Heart right ventricle (tissue), 16 donors: ENCODE measurements around the gene ZNRF1. TPM values are rescaled to one million over a fixed set of nuclear protein-coding genes. Genes with fewer than 3 reads are reported as not detected.

Experiments used
- ATAC-seq, 8 donors: fragments of 200-7000 bp; cut with Tn5 transposase; one replicate each; pipeline ENCODE4 v1.9.1; 2020; ENCODE audit warnings: mild to moderate bottlenecking in 8 of 8, moderate library complexity in 8 of 8, moderate number of reproducible peaks in 1 of 8
- DNase-seq, 2 donors: peaks; one replicate each; pipeline ENCODE4 v3.0.0-alpha.2; 2020
- H3K27ac ChIP-seq, 10 donors: fragments of 200-600 bp; sonication (generic) in 2 of 10; one replicate each; pipeline versions ENCODE4 v1.5.0 to v1.8.0; 2020 to 2022; ENCODE audit warnings: mild to moderate bottlenecking in 3 of 10
- H3K27me3 ChIP-seq, 7 donors: fragments of 200-600 bp; one replicate each; pipeline ENCODE4 v1.8.0; 2021 to 2022; ENCODE audit warnings: mild to moderate bottlenecking in 2 of 7
- H3K36me3 ChIP-seq, 9 donors: fragments of 200-600 bp; sonication (generic) in 1 of 9; one replicate each; pipeline versions ENCODE4 v1.5.0 to v1.8.0; 2020 to 2022; ENCODE audit warnings: mild to moderate bottlenecking in 2 of 9
- H3K4me1 ChIP-seq, 9 donors: fragments of 200-600 bp; sonication (generic) in 1 of 9; one replicate each; pipeline versions ENCODE4 v1.5.0 to v1.8.0; 2020 to 2022; ENCODE audit warnings: mild to moderate bottlenecking in 4 of 9
- H3K4me3 ChIP-seq, 10 donors: fragments of 200-600 bp; sonication (generic) in 2 of 10; one replicate each; pipeline versions ENCODE4 v1.5.0 to v1.8.0; 2020 to 2022; ENCODE audit warnings: mild to moderate bottlenecking in 7 of 10, moderate library complexity in 2 of 10
- H3K9me3 ChIP-seq, 11 donors: fragments of 200-600 bp in 10 of 11; sonication (generic) in 2 of 11; one replicate each; pipeline versions ENCODE4 v1.5.0 to v1.8.0; 2013 to 2022; ENCODE audit warnings: mild to moderate bottlenecking in 2 of 11, control low read depth in 1 of 11, moderate library complexity in 1 of 11
- CTCF ChIP-seq, 9 donors: fragments of 200-600 bp; sonication (generic) in 2 of 9; IDR thresholded peaks; one replicate each; pipeline versions ENCODE4 v1.5.0 to v1.8.0; 2021 to 2022; ENCODE audit warnings: antibody characterized with exemption in 9 of 9, mild to moderate bottlenecking in 5 of 9, moderate library complexity in 1 of 9
- WGBS, 2 donors: extraction: QIAGEN DNeasy Blood & Tissue Kit; methylation state at CpG; one replicate each; pipeline ENCODE4 v1.1.7; 2013; ENCODE audit warnings: inconsistent platforms in 1 of 2; 5-methylcytosine and 5-hydroxymethylcytosine counted together
- intact Hi-C, 10 donors: fragments of 100-400 bp; cut with DNase I; formaldehyde crosslinking; loops; one replicate each; pipeline versions ENCODE4 v1.11.1 to v1.14.2; 2022
- polyA plus RNA-seq, 2 donors: library from polyadenylated mRNA; stranded (reverse); fragments of 200-250 nt; gene quantifications; one replicate each; pipeline ENCODE4 v1.2.3, GENCODE V29; 2013
- total RNA-seq, 10 donors: library from RNA; stranded (reverse); fragmentation: NEBNext Ultra II Directional in 3 of 10; extraction: Animal tissue kit (Norgen Biotek cat#: 25700) in 3 of 10; gene quantifications; one replicate each; pipeline versions ENCODE4 v1.2.1 to v1.2.4, GENCODE V29; 2021 to 2023
- donor health status: Arrhythmogenic right ventricular cardiomyopathy.
- donor health status: ischemic (EF 13 %, LVEDD 7.1; RV severe dilation, severe dysfunction).
- donor health status: healthy with polysubstance abuse.
- donor health status: DM: no; HTN: yes; CAD: no.
- donor health status: DM: no; HTN: no; CAD: no.
- donor health status: ischemic (EF 25% LVEDD 6.9; RV normal size, moderate dysfunction).
- donor health status: ischemic (EF 25% LVEDD 5.7; RV mildly dilated, moderate dysfunction).
- donor health status: healthy.
- donor health status: DM: yes; HTN: yes; CAD: no.
- donor health status: Ischemic cardiomyopathy.
- donor health status: ischemic (EF 35%, LVEDD 5.7; RV mildly dilated, moderate dysfunction).
- donor health status: nonischemic (EF 11% LVEDD 7.7; RV severe dilation, severe dysfunction).
- donor health status: DM: yes; HTN: yes; CAD: no.
- donor health status: PGD.
- donor health status: ischemic (EF 29% LVEDD 5.4; RV normal size, mild dysfunction).
- donor health status: nonischemic (EF 23%, LVEDD 6.1; RV moderate dilation, normal function).

ZNRF1 gene
- total and polyA plus RNA-seq, 12 donors = 13.1 to 30.8 (median 20.8) TPM

DNA sequence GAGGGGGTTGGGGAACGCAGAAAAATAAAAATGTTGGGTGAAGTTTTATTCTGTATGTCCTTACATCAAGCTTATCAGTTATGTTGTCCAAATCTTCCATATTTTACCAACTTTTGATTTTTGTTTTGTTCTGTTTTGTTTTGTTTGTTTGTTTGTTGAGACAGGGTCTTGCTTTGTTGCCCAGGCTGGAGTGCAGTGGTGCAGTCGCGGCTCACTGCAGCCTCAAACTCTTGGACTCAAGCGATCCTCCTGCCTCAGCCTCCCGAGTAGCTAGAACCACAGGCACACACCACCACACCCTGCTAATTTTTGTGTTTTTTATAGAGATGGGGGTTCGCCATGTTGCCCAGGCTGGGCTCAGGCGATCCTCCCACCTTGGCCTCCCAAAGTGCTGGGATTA lies 20.8 kb downstream of the ZNRF1 start:
- Histone ChIP-seq H3K27ac (no peak overlapping the region), H3K9me3 (peaks cover 0 to 20% (median 8%) of the 10 kb centered on the region in 11 donors), H3K4me1 (peaks cover 0 to 40% (median 25%) of the 10 kb centered on the region in 9 donors), H3K36me3 (peaks cover 0 to 14% (median 0%) of the 10 kb centered on the region in 9 donors), H3K27me3 (no peaks in the 10 kb centered on the region), H3K4me3 (no peak overlapping the region)
- intact Hi-C loops = no loop called here
- ATAC-seq = no peak
- no peak for TF ChIP-seq CTCF (IDR thresholded peaks at IDR 0.05)
- DNase-seq = no peak
- WGBS, 2 donors = 98 to 99% methylated on average over 7 of the region's 7 CpGs

- H3K36me3 ChIP-seq = peaks cover 0 to 14% (median 0%) of the 10 kb centered on the region in 9 donors
- no peak for TF ChIP-seq CTCF (IDR thresholded peaks at IDR 0.05)
- H3K4me1 ChIP-seq = peaks cover 4 to 52% (median 39%) of the 10 kb centered on the region in 9 donors
- no peak overlapping the region for H3K27ac ChIP-seq
- WGBS, 2 donors = 90 to 94% methylated on average over 1 of the region's 1 CpG
- ATAC-seq = no peak
- H3K4me3 ChIP-seq = no peak overlapping the region
- peaks cover 0 to 20% (median 8%) of the 10 kb centered on the region in 11 donors for H3K9me3 ChIP-seq
- intact Hi-C loops = no loop called here
- no peaks in the 10 kb centered on the region for H3K27me3 ChIP-seq
- no peak for DNase-seq
Measured at GRCh38 chr16:75021410-75021809, 22.6 kb downstream of the ZNRF1 start.

- peaks cover 0 to 20% (median 8%) of the 10 kb centered on the region in 11 donors for H3K9me3 ChIP-seq
- H3K36me3 ChIP-seq = peaks cover 0 to 14% (median 0%) of the 10 kb centered on the region in 9 donors
- H3K4me3 ChIP-seq = no peak overlapping the region
- no peak for TF ChIP-seq CTCF (IDR thresholded peaks at IDR 0.05)
- no peaks in the 10 kb centered on the region for H3K27me3 ChIP-seq
- ATAC-seq (no peak), DNase-seq (no peak)
- H3K27ac ChIP-seq = no peak overlapping the region
- intact Hi-C loops = no loop called here
- peaks cover 9 to 55% (median 39%) of the 10 kb centered on the region in 9 donors for H3K4me1 ChIP-seq
- WGBS, 2 donors = 95 to 98% methylated on average over 4 of the region's 4 CpGs
Measured at GRCh38 chr16:75022567-75022966, 23.7 kb downstream of the ZNRF1 start.

- no peak for TF ChIP-seq CTCF (IDR thresholded peaks at IDR 0.05)
- WGBS, 2 donors = 97 to 100% methylated on average over 2 of the region's 2 CpGs
- H3K27ac ChIP-seq = no peak overlapping the region
- peaks cover 0 to 14% (median 0%) of the 10 kb centered on the region in 9 donors for H3K36me3 ChIP-seq
- peaks cover 0 to 20% (median 8%) of the 10 kb centered on the region in 11 donors for H3K9me3 ChIP-seq
- ATAC-seq = no peak
- intact Hi-C loops = no loop called here
- peaks cover 9 to 55% (median 39%) of the 10 kb centered on the region in 9 donors for H3K4me1 ChIP-seq
- no peaks in the 10 kb centered on the region for H3K27me3 ChIP-seq
- no peak for DNase-seq
- H3K4me3 ChIP-seq = no peak overlapping the region
Measured at GRCh38 chr16:75023009-75023408, 24.2 kb downstream of the ZNRF1 start.
